Effector memory CD4-positive, alpha-beta T cell (primary cell): ENCODE measurements around the gene KLHL22.
"Not testable (repeated sequence)": the region's sequence is repeated elsewhere in the genome, so short reads cannot be mapped to it uniquely, and the experiment has no call there.

ENCODE experiments used
- DNase-seq, 3 donors: peaks; one replicate each; pipeline ENCODE4 v3.0.0-alpha.2; 2020
- H3K27ac ChIP-seq: 2 replicates; pipeline ENCODE4 v1.7.0; 2013; ENCODE audit warnings: mild to moderate bottlenecking, low read length, moderate library complexity; ENCODE audit not compliant: insufficient read depth, poor library complexity, severe bottlenecking
- H3K27me3 ChIP-seq: replicated peaks from 2 replicates; pipeline ENCODE4 v1.7.0; 2013; ENCODE audit warnings: mild to moderate bottlenecking, low read length; ENCODE audit not compliant: insufficient read depth, control insufficient read depth, poor library complexity, severe bottlenecking
- H3K36me3 ChIP-seq: 2 replicates; pipeline ENCODE4 v1.7.0; 2013; ENCODE audit warnings: mild to moderate bottlenecking, low read length, moderate library complexity; ENCODE audit not compliant: control insufficient read depth, insufficient read depth
- H3K4me1 ChIP-seq: 2 replicates; pipeline ENCODE4 v1.7.0; 2013; ENCODE audit warnings: low read length, mild to moderate bottlenecking; ENCODE audit not compliant: control insufficient read depth, insufficient read depth, poor library complexity, severe bottlenecking
- H3K4me3 ChIP-seq: 2 replicates; pipeline ENCODE4 v1.7.0; 2013; ENCODE audit warnings: low read length, low read depth, mild to moderate bottlenecking; ENCODE audit not compliant: insufficient read depth, poor library complexity, severe bottlenecking
- H3K9me3 ChIP-seq: 2 replicates; pipeline ENCODE4 v1.7.0; 2013; ENCODE audit warnings: mild to moderate bottlenecking, low read length, moderate library complexity; ENCODE audit not compliant: control insufficient read depth

KLHL22 gene

GRCh38 chr22:20486229-20486628, 9.4 kb downstream of the KLHL22 start:
- H3K9me3 ChIP-seq: no peaks in the 10 kb centered on the region
- H3K4me3 ChIP-seq: no peak overlapping the region
- peaks cover 5% of the 10 kb centered on the region for H3K4me1 ChIP-seq
- H3K27ac ChIP-seq: no peak overlapping the region
- DNase-seq: no peak
- H3K36me3 ChIP-seq: peaks cover 12% of the 10 kb centered on the region
- no peaks in the 10 kb centered on the region for H3K27me3 ChIP-seq

DNA sequence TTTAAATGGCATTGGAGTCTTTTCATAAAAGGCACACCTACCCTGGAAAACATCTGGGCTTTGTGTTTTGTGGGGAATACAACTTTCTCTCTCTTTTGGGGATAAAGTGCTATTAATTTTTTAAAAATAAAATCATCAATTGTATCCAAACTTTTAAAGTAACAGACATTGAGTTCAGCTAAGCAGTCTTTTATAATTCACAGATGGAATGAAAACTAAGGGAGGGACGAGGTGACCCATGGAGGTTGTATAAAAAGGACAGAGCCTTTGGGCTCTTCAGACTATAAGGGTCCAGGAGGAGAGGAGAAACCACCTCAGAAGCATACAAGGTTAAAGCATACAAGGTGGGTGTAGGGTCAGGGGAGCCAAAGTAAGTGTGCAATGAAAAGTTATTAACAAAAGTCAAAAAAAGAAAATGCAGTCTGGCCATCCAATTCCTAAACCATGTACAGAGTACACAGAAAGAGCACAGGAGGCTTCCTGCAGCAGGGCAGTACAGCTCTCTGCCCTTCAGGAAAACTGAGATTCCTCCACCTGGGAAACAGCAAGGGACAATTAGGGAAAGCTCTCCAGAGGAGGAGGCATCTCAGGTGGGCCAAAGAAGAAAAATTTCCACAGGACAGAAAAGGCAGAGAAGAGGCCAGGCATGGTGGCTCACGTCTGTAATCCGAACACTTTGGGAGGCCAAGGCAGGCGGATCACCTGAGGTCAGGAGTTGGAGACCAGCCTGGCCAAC, 10.5 kb downstream of the KLHL22 start:
- H3K36me3 ChIP-seq: peaks cover 12% of the 10 kb centered on the region
- H3K9me3 ChIP-seq: no peaks in the 10 kb centered on the region
- H3K4me3 ChIP-seq: no peak overlapping the region
- DNase-seq: no peak
- peaks cover 3% of the 10 kb centered on the region for H3K4me1 ChIP-seq
- H3K27me3 ChIP-seq: no peaks in the 10 kb centered on the region
- no peak overlapping the region for H3K27ac ChIP-seq

GRCh38 chr22:20483771-20484170, 11.8 kb downstream of the KLHL22 start:
- Histone ChIP-seq H3K27ac (no peak overlapping the region), H3K36me3 (peaks cover 9% of the 10 kb centered on the region), H3K4me1 (no peaks in the 10 kb centered on the region), H3K4me3 (no peak overlapping the region), H3K27me3 (no peaks in the 10 kb centered on the region), H3K9me3 (no peaks in the 10 kb centered on the region)
- DNase-seq: no peak

GRCh38 chr22:20483143-20483506, 12.5 kb downstream of the KLHL22 start:
- H3K4me3 ChIP-seq, H3K27me3 ChIP-seq, H3K9me3 ChIP-seq, H3K4me1 ChIP-seq, H3K27ac ChIP-seq, H3K36me3 ChIP-seq, DNase-seq: not testable (repeated sequence)

DNA sequence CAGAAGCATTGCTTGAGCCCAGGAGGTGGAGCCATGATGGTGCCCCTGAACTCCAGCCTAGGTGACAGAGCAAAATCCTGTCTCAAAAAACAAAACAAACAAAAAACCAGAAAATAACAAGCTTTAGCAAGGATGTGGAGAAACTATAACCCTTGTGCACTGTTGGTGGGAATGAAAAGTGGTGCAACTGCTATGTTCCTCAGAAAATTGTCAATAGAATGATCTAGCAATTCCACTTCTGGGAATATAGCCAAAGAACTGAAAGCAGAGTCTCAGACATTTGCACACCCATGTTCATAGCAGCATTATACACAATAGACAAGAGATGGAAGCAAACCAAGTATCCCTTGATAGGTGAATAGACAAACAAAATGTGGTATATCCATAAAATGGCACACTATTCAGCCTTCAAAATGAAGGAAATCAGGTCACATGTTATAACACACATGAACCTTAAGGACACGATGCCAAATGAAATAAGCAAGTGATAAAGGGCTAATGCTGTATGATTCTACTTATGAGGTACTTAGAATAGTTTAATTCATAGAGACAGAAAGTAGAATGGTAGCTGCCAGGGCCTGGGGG, 15.9 kb downstream of the KLHL22 start:
- no peak overlapping the region for H3K4me3 ChIP-seq
- no peak for DNase-seq
- H3K9me3 ChIP-seq: no peaks in the 10 kb centered on the region
- peaks cover 9% of the 10 kb centered on the region for H3K36me3 ChIP-seq
- no peaks in the 10 kb centered on the region for H3K4me1 ChIP-seq
- no peaks in the 10 kb centered on the region for H3K27me3 ChIP-seq
- no peak overlapping the region for H3K27ac ChIP-seq

- H3K27ac ChIP-seq, H3K4me1 ChIP-seq, H3K27me3 ChIP-seq, H3K36me3 ChIP-seq, H3K9me3 ChIP-seq, DNase-seq, H3K4me3 ChIP-seq: not testable (repeated sequence)
Observed at GRCh38 chr22:20478059-20478458, 17.5 kb downstream of the KLHL22 start.

DNA sequence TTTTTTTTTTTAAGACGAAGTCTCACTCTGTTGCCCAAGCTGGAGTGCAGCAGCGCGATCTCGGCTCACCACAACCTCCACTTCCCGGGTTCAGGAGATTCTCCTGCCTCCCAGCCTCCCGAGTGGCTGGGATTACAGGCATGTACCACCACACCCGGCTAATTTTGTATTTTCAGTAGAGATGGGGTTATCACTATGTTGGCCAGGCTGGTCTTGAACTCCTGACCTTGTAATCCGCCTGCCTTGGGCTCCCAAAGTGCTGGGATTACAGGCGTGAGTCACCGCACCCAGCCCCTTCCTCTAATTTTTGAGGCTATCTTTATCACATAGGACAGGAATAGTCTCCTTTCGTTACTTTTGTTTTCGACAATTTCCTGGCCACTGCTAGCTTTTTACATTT, 20.0 kb downstream of the KLHL22 start:
- H3K4me3 ChIP-seq, H3K4me1 ChIP-seq, DNase-seq, H3K27me3 ChIP-seq, H3K9me3 ChIP-seq: not testable (repeated sequence)
- peaks cover 12% of the 10 kb centered on the region for H3K36me3 ChIP-seq
- peak overlapping the region; percentile 5 for H3K27ac ChIP-seq

- Histone ChIP-seq H3K4me3 (no peak overlapping the region), H3K36me3 (peaks cover 12% of the 10 kb centered on the region), H3K27me3 (no peaks in the 10 kb centered on the region), H3K9me3 (no peaks in the 10 kb centered on the region), H3K4me1 (no peaks in the 10 kb centered on the region), H3K27ac (peak overlapping the region; percentile 5)
- DNase-seq: no peak
Observed at GRCh38 chr22:20475115-20475436, 20.5 kb downstream of the KLHL22 start.

DNA sequence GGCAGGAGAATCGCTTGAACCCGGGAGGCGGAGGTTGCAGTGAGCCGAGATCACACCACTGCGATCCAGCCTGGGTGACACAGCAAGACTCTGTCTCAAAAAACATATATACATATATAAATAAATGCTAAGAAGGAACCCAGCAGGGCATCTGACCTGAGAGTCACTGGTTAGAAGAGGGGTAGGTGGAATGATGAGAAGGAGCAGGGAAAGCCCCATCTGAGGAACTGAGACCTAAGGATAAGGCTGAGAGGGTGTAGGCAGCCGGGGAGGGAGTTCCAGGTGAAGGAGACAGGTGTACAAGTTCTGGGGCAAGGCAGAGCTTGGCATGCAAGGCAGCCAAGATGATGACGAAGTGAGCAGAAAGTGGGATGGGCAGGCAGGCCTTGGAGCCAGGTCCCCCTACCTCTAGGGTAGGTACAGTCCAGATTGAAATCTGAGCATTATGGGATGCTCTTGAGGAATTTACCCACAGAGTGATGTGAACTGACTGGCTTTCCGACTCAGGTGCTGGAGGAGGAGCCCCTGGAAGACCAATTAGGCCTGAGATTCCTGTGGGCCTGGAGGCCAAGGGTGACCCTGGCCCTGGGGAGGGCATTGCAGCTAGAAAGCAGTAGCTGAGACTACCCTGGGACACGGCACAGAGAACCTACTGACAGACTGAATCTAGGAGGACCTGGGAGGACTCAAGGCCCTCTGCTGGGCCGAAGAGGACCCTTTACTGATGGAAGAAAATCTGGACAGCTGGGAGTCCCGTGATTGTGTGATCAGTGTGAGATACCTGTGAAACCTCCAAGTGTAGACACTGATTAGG, 22.8 kb downstream of the KLHL22 start:
- H3K9me3 ChIP-seq: no peaks in the 10 kb centered on the region
- no peak overlapping the region for H3K27ac ChIP-seq
- peaks cover 12% of the 10 kb centered on the region for H3K36me3 ChIP-seq
- H3K27me3 ChIP-seq: no peaks in the 10 kb centered on the region
- no peak for DNase-seq
- H3K4me1 ChIP-seq: no peaks in the 10 kb centered on the region
- H3K4me3 ChIP-seq: no peak overlapping the region

DNA sequence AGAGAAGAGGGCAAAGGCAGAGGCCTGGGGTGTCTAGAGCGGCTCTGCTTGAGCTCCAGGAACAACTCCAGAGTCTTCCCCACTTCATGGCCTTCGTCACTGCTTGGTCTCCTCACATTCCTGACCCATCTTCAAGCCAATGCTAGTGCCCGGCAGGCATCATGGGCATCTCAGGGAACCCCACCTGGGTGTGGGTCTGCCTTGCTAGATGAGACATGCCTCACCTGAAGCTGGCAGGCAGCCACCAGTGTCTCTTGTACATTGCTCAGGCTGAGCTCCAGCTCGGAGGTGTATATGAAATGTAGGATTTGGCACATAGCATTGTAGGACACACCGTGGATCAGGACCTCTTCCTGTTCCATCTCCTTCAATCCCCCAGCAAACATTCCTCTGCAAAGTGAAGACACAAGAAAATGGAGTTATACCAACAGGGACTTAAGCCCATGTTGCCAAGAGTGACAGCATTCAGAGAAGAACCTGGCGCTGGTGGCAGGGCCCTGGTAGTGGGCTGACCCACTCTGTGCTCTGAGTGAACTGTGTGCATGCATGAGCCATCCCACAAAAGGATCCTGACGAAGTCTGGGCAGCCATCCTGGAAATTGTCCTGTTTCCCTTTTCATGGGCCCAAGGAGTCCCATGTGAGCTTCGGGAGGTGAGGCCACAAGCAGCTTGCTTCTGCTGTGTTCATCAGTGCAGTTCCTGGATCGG, 24.3 kb downstream of the KLHL22 start:
- no peak overlapping the region for H3K27ac ChIP-seq
- peaks cover 12% of the 10 kb centered on the region for H3K36me3 ChIP-seq
- H3K4me1 ChIP-seq: peaks cover 6% of the 10 kb centered on the region
- H3K9me3 ChIP-seq: no peaks in the 10 kb centered on the region
- DNase-seq: no peak
- no peak overlapping the region for H3K4me3 ChIP-seq
- H3K27me3 ChIP-seq: no peaks in the 10 kb centered on the region
